ENCODE measurements around the gene ZBTB38. TPM values are rescaled to one million over a fixed set of nuclear protein-coding genes. Genes with fewer than 3 reads are reported as not detected.

ZBTB38 gene
- polyA plus RNA-seq, 1 donor from 2014 or later: 18.7 TPM

DNA sequence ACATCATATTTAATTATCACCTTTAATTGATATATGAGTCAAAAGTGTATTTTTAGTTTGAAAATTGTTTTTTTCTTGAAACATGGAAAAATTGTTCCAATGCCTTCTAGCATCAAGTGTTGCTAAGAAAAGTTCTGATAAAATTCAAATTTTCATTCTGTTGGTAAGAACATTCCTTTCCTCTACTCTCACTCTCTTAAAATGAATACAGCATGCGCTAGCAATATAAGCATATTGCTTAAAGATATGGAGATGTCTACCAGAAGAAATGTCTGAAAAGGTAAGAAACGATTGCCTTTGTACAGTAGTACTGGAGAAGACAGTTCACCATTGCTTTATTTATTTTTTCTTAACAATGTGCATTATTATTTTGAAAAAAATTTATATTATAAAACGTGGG is 17.6 kb upstream of the ZBTB38 start:
- Histone ChIP-seq H2AFZ (ENCODE audit: low read depth, low read length) (no peak overlapping the region), H3K9me3 (ENCODE audit: low read length) (no peaks in the 10 kb centered on the region), H3K36me3 (ENCODE audit: insufficient read depth, low read length) (no peaks in the 10 kb centered on the region), H3K9ac (ENCODE audit: low read length) (no peak overlapping the region), H3K4me3 (ENCODE audit: low read length) (no peak overlapping the region), H3K79me2 (replicated peaks; ENCODE audit: insufficient read depth, low read length) (no peaks in the 10 kb centered on the region), H3K4me2 (ENCODE audit: low read length) (no peak overlapping the region), H3F3A (ENCODE audit: insufficient read depth, low read length, poor library complexity, severe bottlenecking) (no peaks in the 10 kb centered on the region), H3K9me2 (ENCODE audit: insufficient read depth, low read length) (no peaks in the 10 kb centered on the region), H3K27me3 (ENCODE audit: insufficient read depth, low read depth, low read length) (no peaks in the 10 kb centered on the region), H4K20me1 (ENCODE audit: insufficient read depth) (no peaks in the 10 kb centered on the region), H3K27ac (ENCODE audit: low read length) (no peak overlapping the region)
- TF ChIP-seq SMC3 (conservative IDR thresholded peaks at IDR 0.05; ENCODE audit: poor library complexity): no peak
- TF ChIP-seq, protein P1, sequence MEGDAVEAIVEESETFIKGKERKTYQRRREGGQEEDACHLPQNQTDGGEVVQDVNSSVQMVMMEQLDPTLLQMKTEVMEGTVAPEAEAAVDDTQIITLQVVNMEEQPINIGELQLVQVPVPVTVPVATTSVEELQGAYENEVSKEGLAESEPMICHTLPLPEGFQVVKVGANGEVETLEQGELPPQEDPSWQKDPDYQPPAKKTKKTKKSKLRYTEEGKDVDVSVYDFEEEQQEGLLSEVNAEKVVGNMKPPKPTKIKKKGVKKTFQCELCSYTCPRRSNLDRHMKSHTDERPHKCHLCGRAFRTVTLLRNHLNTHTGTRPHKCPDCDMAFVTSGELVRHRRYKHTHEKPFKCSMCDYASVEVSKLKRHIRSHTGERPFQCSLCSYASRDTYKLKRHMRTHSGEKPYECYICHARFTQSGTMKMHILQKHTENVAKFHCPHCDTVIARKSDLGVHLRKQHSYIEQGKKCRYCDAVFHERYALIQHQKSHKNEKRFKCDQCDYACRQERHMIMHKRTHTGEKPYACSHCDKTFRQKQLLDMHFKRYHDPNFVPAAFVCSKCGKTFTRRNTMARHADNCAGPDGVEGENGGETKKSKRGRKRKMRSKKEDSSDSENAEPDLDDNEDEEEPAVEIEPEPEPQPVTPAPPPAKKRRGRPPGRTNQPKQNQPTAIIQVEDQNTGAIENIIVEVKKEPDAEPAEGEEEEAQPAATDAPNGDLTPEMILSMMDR (IDR thresholded peaks at IDR 0.05; ENCODE audit: poor library complexity, severe bottlenecking): no peak
- TF ChIP-seq, protein P2, sequence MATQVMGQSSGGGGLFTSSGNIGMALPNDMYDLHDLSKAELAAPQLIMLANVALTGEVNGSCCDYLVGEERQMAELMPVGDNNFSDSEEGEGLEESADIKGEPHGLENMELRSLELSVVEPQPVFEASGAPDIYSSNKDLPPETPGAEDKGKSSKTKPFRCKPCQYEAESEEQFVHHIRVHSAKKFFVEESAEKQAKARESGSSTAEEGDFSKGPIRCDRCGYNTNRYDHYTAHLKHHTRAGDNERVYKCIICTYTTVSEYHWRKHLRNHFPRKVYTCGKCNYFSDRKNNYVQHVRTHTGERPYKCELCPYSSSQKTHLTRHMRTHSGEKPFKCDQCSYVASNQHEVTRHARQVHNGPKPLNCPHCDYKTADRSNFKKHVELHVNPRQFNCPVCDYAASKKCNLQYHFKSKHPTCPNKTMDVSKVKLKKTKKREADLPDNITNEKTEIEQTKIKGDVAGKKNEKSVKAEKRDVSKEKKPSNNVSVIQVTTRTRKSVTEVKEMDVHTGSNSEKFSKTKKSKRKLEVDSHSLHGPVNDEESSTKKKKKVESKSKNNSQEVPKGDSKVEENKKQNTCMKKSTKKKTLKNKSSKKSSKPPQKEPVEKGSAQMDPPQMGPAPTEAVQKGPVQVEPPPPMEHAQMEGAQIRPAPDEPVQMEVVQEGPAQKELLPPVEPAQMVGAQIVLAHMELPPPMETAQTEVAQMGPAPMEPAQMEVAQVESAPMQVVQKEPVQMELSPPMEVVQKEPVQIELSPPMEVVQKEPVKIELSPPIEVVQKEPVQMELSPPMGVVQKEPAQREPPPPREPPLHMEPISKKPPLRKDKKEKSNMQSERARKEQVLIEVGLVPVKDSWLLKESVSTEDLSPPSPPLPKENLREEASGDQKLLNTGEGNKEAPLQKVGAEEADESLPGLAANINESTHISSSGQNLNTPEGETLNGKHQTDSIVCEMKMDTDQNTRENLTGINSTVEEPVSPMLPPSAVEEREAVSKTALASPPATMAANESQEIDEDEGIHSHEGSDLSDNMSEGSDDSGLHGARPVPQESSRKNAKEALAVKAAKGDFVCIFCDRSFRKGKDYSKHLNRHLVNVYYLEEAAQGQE (IDR thresholded peaks at IDR 0.05; ENCODE audit: borderline replicate concordance): no peak
- no peak for TF ChIP-seq RAD21 (conservative IDR thresholded peaks at IDR 0.05)
- TF ChIP-seq EP300 (conservative IDR thresholded peaks at IDR 0.05; ENCODE audit: poor library complexity, severe bottlenecking): no peak
- TF ChIP-seq MXI1 (conservative IDR thresholded peaks at IDR 0.05; ENCODE audit: poor library complexity, severe bottlenecking): no peak

DNA sequence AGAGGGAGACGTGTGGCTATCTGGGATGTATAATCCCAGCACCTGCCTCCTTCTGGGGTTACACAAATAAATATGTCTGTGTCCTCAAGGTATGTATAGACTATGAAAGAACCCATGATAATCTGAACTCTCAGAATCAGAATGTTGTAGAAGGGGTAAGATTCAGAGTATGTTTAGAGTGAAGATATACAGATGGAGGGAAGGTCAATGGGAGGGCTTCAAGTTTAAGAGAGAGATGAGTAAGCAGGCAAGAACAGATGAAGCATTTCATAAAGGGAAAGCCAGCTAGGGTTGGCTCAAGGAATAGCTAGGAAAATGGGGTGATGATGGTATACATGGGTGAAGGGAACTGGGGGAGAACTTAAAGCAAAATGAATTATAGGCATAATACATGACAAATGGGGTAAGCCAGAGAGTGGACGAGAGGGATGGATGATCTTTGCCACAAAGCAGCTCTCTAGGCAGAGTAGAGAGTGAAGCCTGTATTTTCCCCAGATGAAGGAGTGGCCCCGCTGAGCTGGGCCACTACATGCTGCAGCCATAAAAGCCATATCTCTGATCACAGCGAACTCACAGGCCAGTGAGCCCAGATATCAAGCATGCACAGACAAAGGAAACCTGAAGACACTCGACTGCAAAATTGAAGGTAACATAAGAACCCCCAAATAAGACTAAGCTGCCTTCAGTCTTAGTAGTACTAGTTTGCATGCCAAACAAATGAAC is 15.9 kb upstream of the ZBTB38 start:
- Histone ChIP-seq H3K79me2 (replicated peaks; ENCODE audit: insufficient read depth, low read length) (no peaks in the 10 kb centered on the region), H4K20me1 (ENCODE audit: insufficient read depth) (no peaks in the 10 kb centered on the region)
- no peak for TF ChIP-seq TAF1 (IDR thresholded peaks at IDR 0.05; ENCODE audit: low read depth)
- no peak for TF ChIP-seq EZH2 (IDR thresholded peaks at IDR 0.05; ENCODE audit: borderline replicate concordance, insufficient read depth, low read length, poor library complexity, severe bottlenecking)
- TF ChIP-seq, protein P2 (IDR thresholded peaks at IDR 0.05; ENCODE audit: borderline replicate concordance): no peak
- no peak for TF ChIP-seq POLR2AphosphoS5 (IDR thresholded peaks at IDR 0.05)
- TF ChIP-seq RAD21 (conservative IDR thresholded peaks at IDR 0.05): no peak
- TF ChIP-seq SMC3 (conservative IDR thresholded peaks at IDR 0.05; ENCODE audit: poor library complexity): no peak
- TF ChIP-seq MXI1 (conservative IDR thresholded peaks at IDR 0.05; ENCODE audit: poor library complexity, severe bottlenecking): no peak

More for the DNA sequence above, 15.9 kb upstream of the ZBTB38 start:
- no peak overlapping the region for H2AFZ ChIP-seq (ENCODE audit: low read depth, low read length)
- H3F3A ChIP-seq (ENCODE audit: insufficient read depth, low read length, poor library complexity, severe bottlenecking): no peaks in the 10 kb centered on the region
- H3K27me3 ChIP-seq (ENCODE audit: insufficient read depth, low read depth, low read length): no peaks in the 10 kb centered on the region
- no peaks in the 10 kb centered on the region for H3K9me2 ChIP-seq (ENCODE audit: insufficient read depth, low read length)
- no peaks in the 10 kb centered on the region for H3K36me3 ChIP-seq (ENCODE audit: insufficient read depth, low read length)
- no peak overlapping the region for H3K4me2 ChIP-seq (ENCODE audit: low read length)
- no peak overlapping the region for H3K27ac ChIP-seq (ENCODE audit: low read length)
- H3K9me3 ChIP-seq (ENCODE audit: low read length): no peaks in the 10 kb centered on the region
- H3K4me3 ChIP-seq (ENCODE audit: low read length): no peak overlapping the region
- no peak overlapping the region for H3K9ac ChIP-seq (ENCODE audit: low read length)

Data from neural cell (in vitro differentiated cells).